Tibial nerve (tissue), 4 donors: ENCODE measurements around the gene EDEM2. TPM values are rescaled to one million over a fixed set of nuclear protein-coding genes. Genes with fewer than 3 reads are reported as not detected.

Experiments
- DNase-seq, 2 donors: peaks; one replicate each; pipeline ENCODE4 v3.0.0-alpha.2; 2019; ENCODE audit warnings: low spot score in 2 of 2
- H3K27ac ChIP-seq, 4 donors: fragments of 200-600 bp; sonication (generic) in 3 of 4; one replicate each; pipeline ENCODE4 v1.5.1; 2017 to 2019; ENCODE audit warnings: mild to moderate bottlenecking in 1 of 4
- H3K27me3 ChIP-seq, 2 donors: fragments of 200-600 bp; sonication (generic) in 1 of 2; one replicate each; pipeline versions ENCODE4 v1.5.1 to v1.6.0; 2017 to 2019
- H3K36me3 ChIP-seq, 3 donors: fragments of 200-600 bp; sonication (generic); one replicate each; pipeline ENCODE4 v1.5.1; 2018 to 2019
- H3K4me1 ChIP-seq, 4 donors: fragments of 200-600 bp; sonication (generic) in 3 of 4; one replicate each; pipeline ENCODE4 v1.5.1; 2017 to 2019
- H3K4me3 ChIP-seq, 4 donors: fragments of 200-600 bp; sonication (generic) in 3 of 4; one replicate each; pipeline ENCODE4 v1.5.1; 2017 to 2019; ENCODE audit warnings: mild to moderate bottlenecking in 1 of 4, moderate library complexity in 1 of 4
- H3K9me3 ChIP-seq, 4 donors: fragments of 200-600 bp; sonication (generic) in 3 of 4; one replicate each; pipeline ENCODE4 v1.5.1; 2017 to 2019
- EP300 ChIP-seq, 2 donors: sonication (generic); formaldehyde crosslinking; IDR thresholded peaks; one replicate each; pipeline ENCODE4 v1.6.1; 2017; ENCODE audit warnings: antibody characterized with exemption in 2 of 2, mild to moderate bottlenecking in 1 of 2
- POLR2A ChIP-seq, 2 donors: fragments of 450-650 bp; IDR thresholded peaks; one replicate each; pipeline ENCODE4 v1.6.1; 2017; ENCODE audit warnings: antibody characterized with exemption in 2 of 2, mild to moderate bottlenecking in 2 of 2, moderate library complexity in 2 of 2
- WGBS, 2 donors: methylation state at CpG; one replicate each; pipeline ENCODE4 v1.1.5; 2018; 5-methylcytosine and 5-hydroxymethylcytosine counted together
- total RNA-seq, 4 donors: library from RNA; depleted of rRNA; stranded (reverse); fragments of >200 nt; gene quantifications; one replicate each; pipeline ENCODE4 v1.1.0, GENCODE V29; 2016
- TF ChIP-seq, protein P1 (sequence below), 5 experiments: fragments of 200-600 bp in 3 of 5; fragments of 450-650 bp in 2 of 5; sonication (generic) in 3 of 5; IDR thresholded peaks; one replicate each; pipeline ENCODE4 v1.5.1; 2016 to 2019; ENCODE audit warnings: antibody characterized with exemption in 5 of 5, mild to moderate bottlenecking in 3 of 5, moderate library complexity in 2 of 5

EDEM2 gene
- total RNA-seq, 4 donors from 2014 or later, result 19.6 to 29.7 (median 25.2) TPM

DNA sequence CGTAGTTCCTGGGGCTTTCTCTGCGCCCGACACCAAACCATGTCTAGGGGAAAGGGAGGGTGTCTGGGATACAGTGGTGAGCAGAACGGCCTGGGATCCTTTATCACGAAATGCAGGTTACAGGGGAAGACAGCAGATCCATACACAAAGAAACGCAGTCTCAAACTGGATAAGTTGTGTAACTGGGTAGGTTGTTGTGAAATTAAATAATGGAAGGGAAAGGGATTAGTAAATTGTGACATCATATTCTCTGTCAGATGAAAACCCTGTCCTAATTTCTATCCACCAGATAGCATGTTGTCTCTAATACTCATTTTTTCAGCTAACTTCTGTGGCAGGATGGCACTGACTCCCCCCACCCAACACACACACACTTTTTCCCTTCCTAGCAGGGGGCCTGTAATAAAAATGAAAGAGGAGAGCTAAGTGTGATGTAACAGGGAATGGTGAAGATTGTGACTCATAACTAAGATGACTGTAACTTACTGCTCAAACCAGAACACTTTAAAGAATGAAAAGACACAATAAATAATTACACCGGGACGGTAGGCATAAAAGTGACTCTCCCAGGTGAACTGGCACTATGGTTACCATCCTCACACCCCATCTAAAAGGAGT, 53.8 kb downstream of the EDEM2 start:
- Histone ChIP-seq H3K36me3 (peaks cover 0 to 13% (median 0%) of the 10 kb centered on the region in 3 donors), H3K9me3 (no peaks in the 10 kb centered on the region), H3K4me1 (peaks cover 0 to 45% (median 16%) of the 10 kb centered on the region in 4 donors), H3K27me3 (no peaks in the 10 kb centered on the region), H3K4me3 (peak overlapping the region in 3 of 4 donors; percentile 63 to 82 (median 71)), H3K27ac (peak overlapping the region in 3 of 4 donors; percentile 88 to 93 (median 93))
- TF ChIP-seq, protein P1, sequence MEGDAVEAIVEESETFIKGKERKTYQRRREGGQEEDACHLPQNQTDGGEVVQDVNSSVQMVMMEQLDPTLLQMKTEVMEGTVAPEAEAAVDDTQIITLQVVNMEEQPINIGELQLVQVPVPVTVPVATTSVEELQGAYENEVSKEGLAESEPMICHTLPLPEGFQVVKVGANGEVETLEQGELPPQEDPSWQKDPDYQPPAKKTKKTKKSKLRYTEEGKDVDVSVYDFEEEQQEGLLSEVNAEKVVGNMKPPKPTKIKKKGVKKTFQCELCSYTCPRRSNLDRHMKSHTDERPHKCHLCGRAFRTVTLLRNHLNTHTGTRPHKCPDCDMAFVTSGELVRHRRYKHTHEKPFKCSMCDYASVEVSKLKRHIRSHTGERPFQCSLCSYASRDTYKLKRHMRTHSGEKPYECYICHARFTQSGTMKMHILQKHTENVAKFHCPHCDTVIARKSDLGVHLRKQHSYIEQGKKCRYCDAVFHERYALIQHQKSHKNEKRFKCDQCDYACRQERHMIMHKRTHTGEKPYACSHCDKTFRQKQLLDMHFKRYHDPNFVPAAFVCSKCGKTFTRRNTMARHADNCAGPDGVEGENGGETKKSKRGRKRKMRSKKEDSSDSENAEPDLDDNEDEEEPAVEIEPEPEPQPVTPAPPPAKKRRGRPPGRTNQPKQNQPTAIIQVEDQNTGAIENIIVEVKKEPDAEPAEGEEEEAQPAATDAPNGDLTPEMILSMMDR (IDR thresholded peaks at IDR 0.05), result no peak
- no peak for TF ChIP-seq EP300 (IDR thresholded peaks at IDR 0.05)
- no peak for TF ChIP-seq POLR2A (IDR thresholded peaks at IDR 0.05)
- WGBS, 2 donors, result 76 to 77% methylated on average over 8 of the region's 8 CpGs
- DNase-seq, result no peak

DNA sequence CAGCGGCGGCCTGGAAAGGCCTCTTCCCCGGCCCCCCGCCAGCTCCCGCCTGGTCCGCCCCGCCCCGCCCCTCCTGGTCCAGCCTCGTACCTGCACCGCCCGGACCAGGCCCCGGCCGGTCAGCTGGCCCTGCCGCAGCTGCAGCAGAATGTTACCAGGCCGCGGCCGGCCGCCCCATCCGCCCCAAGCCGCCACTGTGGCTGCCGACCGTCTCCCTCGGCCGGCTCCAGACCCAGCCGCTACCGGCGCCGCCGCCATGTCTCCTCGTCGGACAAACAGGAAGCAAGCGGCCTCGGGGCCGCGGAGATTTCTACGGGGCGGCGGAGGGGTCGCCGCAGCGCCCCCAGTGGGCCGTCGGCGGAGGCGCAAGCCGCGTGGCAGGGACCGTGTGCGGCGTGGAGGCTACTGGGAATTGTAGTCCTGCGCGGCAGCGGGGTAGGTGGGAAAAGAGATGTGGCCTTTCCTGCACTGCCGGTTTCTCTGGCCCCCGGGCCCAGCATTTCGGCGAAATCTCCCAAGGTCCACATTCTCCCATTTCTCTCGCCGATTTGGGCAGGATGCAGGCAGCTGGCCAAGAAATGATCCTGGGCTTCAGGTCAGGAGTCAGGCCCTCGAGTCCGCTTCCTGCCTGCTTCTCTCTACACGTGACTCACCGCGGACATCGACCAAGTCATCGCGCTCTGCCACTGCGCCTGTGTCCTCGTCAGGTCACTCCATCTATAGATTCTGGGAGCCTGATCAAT, 54.4 kb downstream of the EDEM2 start, which contains the start of gene TRPC4AP:
TSS of gene TRPC4AP (minus strand) at position 284 of the 743 bp plus-strand sequence. CDS start at position 258, 26 bp downstream.
- H3K4me3 ChIP-seq, result peak within 1 kb of the TSS; percentile 63 to 97 (median 76)
- H3K36me3 ChIP-seq, result peaks cover 0 to 13% (median 0%) of the 10 kb centered on the region in 3 donors
- H3K27ac ChIP-seq, result peak within 1 kb of the TSS; percentile 88 to 93 (median 92)
- H3K4me1 ChIP-seq, result peaks cover 0 to 52% (median 16%) of the 10 kb centered on the region in 4 donors
- H3K27me3 ChIP-seq, result no peaks in the 10 kb centered on the region
- 2 to 7% methylated on average over 21 to 40 of the region's 69 CpGs for WGBS, 2 donors
- TF ChIP-seq POLR2A (IDR thresholded peaks at IDR 0.05) (peak; percentile 81), EP300 (IDR thresholded peaks at IDR 0.05) (peak; percentile 20 to 94)
- TF ChIP-seq, protein P1 (IDR thresholded peaks at IDR 0.05), result peak; percentile 97 to 99 (median 99)
- peak; percentile 76 to 80 for DNase-seq
- no peaks in the 10 kb centered on the region for H3K9me3 ChIP-seq

DNA sequence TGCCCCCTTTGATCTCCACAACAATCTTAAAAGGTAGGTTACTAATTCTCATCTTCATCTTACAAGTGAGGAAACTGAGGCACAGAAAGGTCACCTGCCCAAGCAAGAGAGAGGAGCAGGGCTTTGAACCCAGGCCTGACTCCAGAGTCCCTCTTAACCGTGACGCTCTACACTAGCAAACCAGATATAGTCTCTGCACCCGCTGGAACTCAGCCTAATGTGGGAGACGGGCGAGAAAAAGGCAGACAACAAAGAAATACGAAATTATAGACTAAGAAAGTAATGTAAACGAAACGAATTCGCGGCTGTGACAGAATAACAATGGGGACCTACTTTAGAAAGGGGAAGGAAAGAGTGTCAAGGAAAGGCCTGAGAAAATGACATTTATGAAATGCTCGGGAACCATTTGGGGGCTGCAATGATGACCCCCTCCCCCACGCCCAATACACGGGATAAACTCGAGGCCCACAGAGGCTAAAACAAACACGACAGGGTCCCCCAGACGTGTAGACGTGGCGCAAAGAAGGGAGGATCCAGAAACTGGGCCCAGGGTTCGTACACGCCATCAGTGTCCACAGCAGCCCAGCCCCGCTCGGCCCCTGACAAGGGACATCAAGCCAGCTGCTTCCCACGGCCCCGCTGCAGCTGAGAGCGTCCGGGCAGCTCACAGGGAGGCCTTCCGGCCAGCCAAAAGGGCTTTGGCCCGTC, 55.2 kb downstream of the EDEM2 start:
- DNase-seq, result no peak
- TF ChIP-seq, protein P1 (IDR thresholded peaks at IDR 0.05), result no peak
- TF ChIP-seq POLR2A (IDR thresholded peaks at IDR 0.05), result no peak
- H3K27ac ChIP-seq, result peak overlapping the region; percentile 88 to 93 (median 92)
- 1% methylated on average over 21 to 26 of the region's 28 CpGs for WGBS, 2 donors
- no peaks in the 10 kb centered on the region for H3K9me3 ChIP-seq
- peaks cover 0 to 13% (median 0%) of the 10 kb centered on the region in 3 donors for H3K36me3 ChIP-seq
- H3K4me1 ChIP-seq, result peaks cover 0 to 58% (median 16%) of the 10 kb centered on the region in 4 donors
- H3K27me3 ChIP-seq, result no peaks in the 10 kb centered on the region
- peak overlapping the region; percentile 63 to 97 (median 76) for H3K4me3 ChIP-seq

DNA sequence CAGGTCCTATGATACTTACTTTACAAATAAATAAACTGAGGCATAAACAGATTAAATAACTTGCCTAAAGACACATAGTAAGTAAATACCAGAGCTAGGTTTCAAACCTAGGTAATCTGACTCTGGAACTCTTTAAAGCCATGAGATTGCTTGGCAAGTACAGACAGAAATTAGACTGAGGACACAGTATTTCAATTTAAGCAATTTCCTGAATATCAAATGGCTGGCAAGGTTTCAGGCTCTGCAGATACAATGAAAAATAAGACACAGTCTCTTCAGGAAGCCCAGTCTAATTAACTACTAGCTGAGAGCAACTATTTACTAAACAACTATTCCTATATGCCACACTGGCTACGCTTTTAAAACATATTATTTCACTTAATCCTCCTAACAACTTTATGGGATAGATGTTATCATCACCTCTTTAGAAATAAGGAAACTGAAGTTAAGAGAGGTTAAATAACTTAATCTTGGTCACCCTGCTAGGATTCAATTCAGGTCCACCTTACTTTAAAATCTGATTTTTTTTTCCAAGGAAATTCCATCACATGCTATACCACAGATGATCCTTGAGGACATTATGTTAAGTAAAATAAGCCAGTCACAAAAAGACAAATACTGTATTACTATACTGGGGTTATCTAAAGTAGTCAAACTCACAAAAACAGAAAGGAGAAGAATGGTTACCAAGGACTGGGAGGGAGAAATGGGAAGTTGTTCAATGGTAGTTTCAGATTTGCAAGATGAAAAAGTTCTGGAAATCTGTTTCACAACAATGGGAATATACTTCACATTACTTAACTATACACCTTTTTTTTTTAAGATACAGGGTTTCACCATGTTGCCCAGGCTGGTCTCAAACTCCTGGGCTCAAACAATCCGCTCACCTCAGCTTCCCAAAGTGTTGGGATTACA, 58.6 kb downstream of the EDEM2 start:
- peak overlapping the region in 2 of 4 donors; percentile 15 to 16 for H3K27ac ChIP-seq
- peaks cover 0 to 13% (median 0%) of the 10 kb centered on the region in 3 donors for H3K36me3 ChIP-seq
- H3K27me3 ChIP-seq, result no peaks in the 10 kb centered on the region
- peaks cover 0 to 52% (median 16%) of the 10 kb centered on the region in 4 donors for H3K4me1 ChIP-seq
- 85 to 96% methylated on average over 2 of the region's 2 CpGs for WGBS, 2 donors
- no peak for DNase-seq
- TF ChIP-seq, protein P1 (IDR thresholded peaks at IDR 0.05), result no peak
- TF ChIP-seq EP300 (IDR thresholded peaks at IDR 0.05), result no peak
- no peak for TF ChIP-seq POLR2A (IDR thresholded peaks at IDR 0.05)
- H3K4me3 ChIP-seq, result no peak overlapping the region
- no peaks in the 10 kb centered on the region for H3K9me3 ChIP-seq
